22Rv1 (cell line): Measurements from ENCODE around the gene PCA3.

Experiments
- H3K27ac ChIP-seq: fragments of 450-650 bp; 2 replicates; pipeline ENCODE4 v1.5.1; 2017
- ZFX ChIP-seq: fragments of 450-650 bp; IDR thresholded peaks from 2 replicates; pipeline ENCODE4 v1.6.1; 2017; ENCODE audit warnings: antibody characterized with exemption, borderline replicate concordance
- TF ChIP-seq, protein P1 (sequence below): fragments of 450-650 bp; IDR thresholded peaks from 2 replicates; pipeline ENCODE4 v1.5.1; 2017; ENCODE audit warnings: mild to moderate bottlenecking

PCA3 gene

DNA sequence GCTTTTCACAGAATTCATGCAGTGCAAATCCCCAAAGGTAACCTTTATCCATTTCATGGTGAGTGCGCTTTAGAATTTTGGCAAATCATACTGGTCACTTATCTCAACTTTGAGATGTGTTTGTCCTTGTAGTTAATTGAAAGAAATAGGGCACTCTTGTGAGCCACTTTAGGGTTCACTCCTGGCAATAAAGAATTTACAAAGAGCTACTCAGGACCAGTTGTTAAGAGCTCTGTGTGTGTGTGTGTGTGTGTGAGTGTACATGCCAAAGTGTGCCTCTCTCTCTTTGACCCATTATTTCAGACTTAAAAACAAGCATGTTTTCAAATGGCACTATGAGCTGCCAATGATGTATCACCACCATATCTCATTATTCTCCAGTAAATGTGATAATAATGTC, 21.3 kb downstream of the PCA3 start:
- peak overlapping the region; percentile 37 for H3K27ac ChIP-seq
- TF ChIP-seq, protein P1, sequence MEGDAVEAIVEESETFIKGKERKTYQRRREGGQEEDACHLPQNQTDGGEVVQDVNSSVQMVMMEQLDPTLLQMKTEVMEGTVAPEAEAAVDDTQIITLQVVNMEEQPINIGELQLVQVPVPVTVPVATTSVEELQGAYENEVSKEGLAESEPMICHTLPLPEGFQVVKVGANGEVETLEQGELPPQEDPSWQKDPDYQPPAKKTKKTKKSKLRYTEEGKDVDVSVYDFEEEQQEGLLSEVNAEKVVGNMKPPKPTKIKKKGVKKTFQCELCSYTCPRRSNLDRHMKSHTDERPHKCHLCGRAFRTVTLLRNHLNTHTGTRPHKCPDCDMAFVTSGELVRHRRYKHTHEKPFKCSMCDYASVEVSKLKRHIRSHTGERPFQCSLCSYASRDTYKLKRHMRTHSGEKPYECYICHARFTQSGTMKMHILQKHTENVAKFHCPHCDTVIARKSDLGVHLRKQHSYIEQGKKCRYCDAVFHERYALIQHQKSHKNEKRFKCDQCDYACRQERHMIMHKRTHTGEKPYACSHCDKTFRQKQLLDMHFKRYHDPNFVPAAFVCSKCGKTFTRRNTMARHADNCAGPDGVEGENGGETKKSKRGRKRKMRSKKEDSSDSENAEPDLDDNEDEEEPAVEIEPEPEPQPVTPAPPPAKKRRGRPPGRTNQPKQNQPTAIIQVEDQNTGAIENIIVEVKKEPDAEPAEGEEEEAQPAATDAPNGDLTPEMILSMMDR, result no peak
- TF ChIP-seq ZFX, result no peak

DNA sequence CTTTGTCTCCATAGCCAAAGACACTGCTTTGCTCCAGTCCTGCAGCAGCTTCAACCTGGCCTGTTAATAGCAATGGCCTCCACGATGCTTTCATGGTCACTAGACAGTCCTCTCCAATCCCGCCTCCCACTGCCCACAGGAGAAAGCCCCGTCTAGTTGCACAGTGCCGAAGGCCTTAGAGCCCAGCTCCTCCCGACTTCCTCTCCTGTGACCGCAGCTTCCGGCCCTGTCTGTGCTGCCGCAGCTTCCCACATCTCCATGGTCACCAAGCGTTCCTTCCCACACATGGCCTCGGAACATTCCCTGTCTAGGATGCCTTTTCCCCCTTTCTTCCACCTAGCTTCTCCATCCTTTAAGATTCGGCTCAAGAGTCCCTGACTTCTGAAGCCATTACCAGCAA, 23.4 kb downstream of the PCA3 start:
- TF ChIP-seq ZFX, result no peak
- TF ChIP-seq, protein P1, result no peak
- H3K27ac ChIP-seq, result no peak overlapping the region

DNA sequence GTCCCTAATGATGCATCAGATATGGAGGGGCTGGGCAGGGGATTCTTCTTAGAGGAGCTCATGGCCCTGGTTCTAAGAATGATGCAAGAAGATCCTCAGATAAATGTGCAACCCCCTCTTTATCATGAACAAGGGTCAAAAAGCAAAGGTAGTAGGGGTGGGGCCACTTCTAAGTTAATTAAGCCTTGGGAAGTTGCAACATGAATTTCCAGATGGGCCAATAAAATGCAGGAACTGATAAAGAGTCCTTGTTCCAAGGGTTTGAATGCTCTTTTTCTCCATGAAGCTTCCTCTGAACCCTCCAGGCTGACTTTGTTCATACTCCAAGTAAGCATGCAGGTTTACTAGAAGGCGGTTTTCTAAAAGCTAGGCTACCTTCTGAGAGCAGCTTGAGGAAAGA, 25.6 kb downstream of the PCA3 start:
- TF ChIP-seq, protein P1, result no peak
- no peak for TF ChIP-seq ZFX
- H3K27ac ChIP-seq, result no peak overlapping the region

DNA sequence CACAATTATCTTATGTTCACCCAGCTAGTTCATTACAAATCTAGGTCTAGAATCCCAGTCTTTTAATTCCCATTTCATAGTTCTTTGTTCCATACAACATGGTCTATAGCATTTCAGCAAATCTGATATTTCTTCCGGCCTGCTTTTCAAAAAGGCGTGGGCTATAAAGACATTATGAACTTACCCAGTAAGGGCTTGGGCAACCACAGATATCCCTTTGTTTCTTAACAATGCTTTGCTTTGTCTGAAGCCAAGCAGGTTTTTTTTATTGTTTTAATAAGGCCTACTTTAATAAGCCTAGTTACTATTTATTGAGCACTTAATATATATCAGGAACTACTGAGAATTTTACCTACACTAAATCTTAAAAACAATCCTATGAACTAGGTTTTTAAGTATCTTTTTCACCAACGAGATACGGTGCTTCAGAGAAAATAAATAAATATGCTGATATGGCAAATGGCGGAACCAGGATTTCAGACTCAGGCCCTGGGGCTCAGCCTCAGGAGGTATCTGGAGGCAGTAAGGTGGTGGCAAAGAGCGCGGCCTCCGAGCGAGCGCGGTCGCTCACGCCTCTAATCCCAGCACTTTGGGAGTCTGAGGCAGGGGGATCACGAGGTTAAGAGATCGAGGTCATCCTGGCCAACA, 29.7 kb downstream of the PCA3 start:
- H3K27ac ChIP-seq, result peak overlapping the region; percentile 88

DNA sequence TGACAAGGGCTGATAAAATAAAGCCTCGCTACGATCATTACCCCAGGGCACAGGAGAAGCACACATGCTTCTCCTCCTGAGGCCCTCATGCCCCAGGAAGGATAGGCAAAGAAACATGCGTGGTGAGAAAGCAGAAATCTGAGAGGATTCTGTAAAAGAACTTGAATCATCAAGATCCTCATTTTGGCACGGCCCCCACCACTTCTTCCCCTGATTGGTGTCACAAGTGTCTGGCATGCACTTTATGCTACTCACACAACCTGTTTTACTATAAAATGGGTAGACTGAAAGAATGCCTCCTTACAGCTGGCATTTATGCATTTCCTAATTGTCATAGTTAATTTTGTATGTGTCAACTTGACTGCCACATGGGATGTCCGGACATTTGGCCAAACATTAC, 32.1 kb downstream of the PCA3 start:
- TF ChIP-seq, protein P1, result no peak
- TF ChIP-seq ZFX, result no peak
- peak overlapping the region; percentile 88 for H3K27ac ChIP-seq

More for the DNA sequence above, 29.7 kb downstream of the PCA3 start:
- TF ChIP-seq, protein P1, result no peak
- TF ChIP-seq ZFX, result no peak

DNA sequence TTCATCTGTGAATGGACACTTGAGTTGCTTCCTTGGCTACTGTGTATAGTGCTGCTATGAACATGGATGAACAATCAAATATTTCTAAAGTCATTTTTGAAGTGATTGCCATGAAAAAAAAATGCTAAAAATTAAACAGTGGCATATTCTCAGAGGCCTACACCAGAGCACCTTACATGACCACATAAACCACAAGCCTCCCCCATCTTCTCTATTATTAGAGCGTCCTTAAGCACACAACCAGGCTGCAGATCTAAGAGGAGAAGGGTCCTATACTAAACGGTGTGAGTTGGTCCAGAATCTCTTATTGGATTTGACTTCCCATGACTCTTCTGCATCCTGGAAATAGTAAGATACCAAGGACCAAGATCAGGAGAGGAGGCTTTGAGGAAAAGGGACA, 34.3 kb downstream of the PCA3 start:
- peak overlapping the region; percentile 88 for H3K27ac ChIP-seq
- no peak for TF ChIP-seq ZFX
- TF ChIP-seq, protein P1, result no peak

DNA sequence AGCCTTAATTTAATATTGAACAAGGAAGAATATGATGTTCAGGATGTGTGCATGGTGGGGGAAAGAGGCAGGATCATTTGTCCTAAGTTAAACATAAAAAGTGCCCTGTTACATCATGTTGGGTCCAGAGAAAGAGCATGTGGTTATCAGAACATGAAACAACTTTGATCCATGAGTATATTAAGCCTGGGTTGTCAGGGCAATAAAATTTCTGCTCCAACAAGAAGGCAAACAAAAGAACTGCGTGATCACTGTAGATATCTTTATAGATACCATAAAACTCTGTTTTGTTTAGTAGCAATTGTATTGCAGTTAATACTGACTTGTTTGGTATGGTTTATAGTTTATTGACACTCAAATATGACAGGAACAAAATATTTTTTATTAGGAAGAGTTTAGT, 35.2 kb downstream of the PCA3 start:
- H3K27ac ChIP-seq, result peak overlapping the region; percentile 88
- TF ChIP-seq, protein P1, result no peak
- no peak for TF ChIP-seq ZFX
